CD4-positive, alpha-beta memory T cell (primary cell): Measurements from ENCODE around the gene SHLD1. TPM values are rescaled to one million over a fixed set of nuclear protein-coding genes. Genes with fewer than 3 reads are reported as not detected.
A peak's percentile ranks its signal among the peaks of the same experiment; 100 is the strongest.
"Not testable (repeated sequence)": the region's sequence is repeated elsewhere in the genome, so short reads cannot be mapped to it uniquely, and the experiment has no call there.

ENCODE experiments used
- CTCF ChIA-PET: fragments of 350-600 bp; sonication (Branson Sonifier 250); formaldehyde crosslinking; loops from one replicate; lab custom pipeline; 2021; ENCODE audit warnings: inconsistent platforms; ENCODE audit not compliant: partially characterized antibody; lab: Charles Lee
- POLR2A ChIA-PET: fragments of 350-600 bp; sonication (Branson Sonifier 250); formaldehyde crosslinking; loops from one replicate; lab custom pipeline; 2021; ENCODE audit not compliant: partially characterized antibody; lab: Charles Lee
- DNase-seq, 5 donors: peaks; one replicate each; pipeline versions ENCODE4 v3.0.0 to v3.0.0-alpha.2; 2020 to 2022; ENCODE audit warnings: mixed read lengths in 1 of 5
- H3K27ac ChIP-seq: one replicate; pipeline ENCODE4 v1.7.0; 2013; ENCODE audit warnings: low read depth, low read length
- H3K27me3 ChIP-seq: 2 replicates; pipeline ENCODE4 v1.7.0; 2013; ENCODE audit warnings: mild to moderate bottlenecking, low read length, moderate library complexity; ENCODE audit not compliant: insufficient read depth
- H3K36me3 ChIP-seq: 2 replicates; pipeline ENCODE4 v1.7.0; 2013; ENCODE audit warnings: mild to moderate bottlenecking, low read length, moderate library complexity; ENCODE audit not compliant: insufficient read depth
- H3K4me1 ChIP-seq: 2 replicates; pipeline ENCODE4 v1.7.0; 2013; ENCODE audit warnings: mild to moderate bottlenecking, low read length, moderate library complexity; ENCODE audit not compliant: insufficient read depth
- H3K4me3 ChIP-seq, 2 donors: one replicate each; pipeline ENCODE4 v1.7.0; 2013; ENCODE audit warnings: low read length in 2 of 2, mild to moderate bottlenecking in 1 of 2
- H3K9me3 ChIP-seq, 2 donors: one replicate each; pipeline ENCODE4 v1.7.0; 2013; ENCODE audit warnings: low read length in 2 of 2, control low read depth in 1 of 2; ENCODE audit not compliant: control insufficient read depth in 1 of 2
- H3K27ac Mint-ChIP-seq, 7 donors: one replicate each; pipeline ENCODE4 v1.8.0; 2020 to 2021; ENCODE audit warnings: mixed read lengths in 7 of 7, mild to moderate bottlenecking in 6 of 7, inconsistent platforms in 3 of 7, moderate library complexity in 3 of 7
- H3K27me3 Mint-ChIP-seq, 2 donors: one replicate each; pipeline ENCODE4 v1.8.0; 2020 to 2021; ENCODE audit warnings: mixed read lengths in 2 of 2
- H3K36me3 Mint-ChIP-seq, 2 donors: one replicate each; pipeline ENCODE4 v1.8.0; 2020 to 2021; ENCODE audit warnings: mixed read lengths in 2 of 2, inconsistent platforms in 1 of 2, mild to moderate bottlenecking in 1 of 2
- H3K4me1 Mint-ChIP-seq, 4 donors: one replicate each; pipeline ENCODE4 v1.8.0; 2020 to 2021; ENCODE audit warnings: mixed read lengths in 4 of 4, mild to moderate bottlenecking in 1 of 4
- H3K4me3 Mint-ChIP-seq, 8 donors: one replicate each; pipeline ENCODE4 v1.8.0; 2020 to 2021; ENCODE audit warnings: mixed read lengths in 8 of 8, mild to moderate bottlenecking in 7 of 8, moderate library complexity in 6 of 8, inconsistent platforms in 3 of 8
- H3K9me3 Mint-ChIP-seq, 8 donors: one replicate each; pipeline ENCODE4 v1.8.0; 2020 to 2021; ENCODE audit warnings: mixed read lengths in 8 of 8, mild to moderate bottlenecking in 5 of 8, inconsistent platforms in 3 of 8, moderate library complexity in 1 of 8
- intact Hi-C: fragments of 100-400 bp; cut with micrococcal nuclease; formaldehyde crosslinking; loops from one replicate; pipeline ENCODE4 v1.15.1; 2023
- polyA plus RNA-seq, 2 donors: library from polyadenylated mRNA; unstranded; fragments of 300-500 nt; fragmentation: Illumina TruSeq; gene quantifications; one replicate each; pipeline ENCODE4 v1.2.3, GENCODE V29; 2021
- total RNA-seq, 2 experiments: library from RNA; stranded (reverse); gene quantifications; one replicate each; pipeline ENCODE4 v1.2.3, GENCODE V29; 2021

SHLD1 gene
- total and polyA plus RNA-seq, 4 experiments from 2014 or later = 13.6 to 22.0 (median 18.2) TPM

GRCh38 chr20:5721356-5721755 lies 28.8 kb upstream of the SHLD1 start:
- H3K9me3 Mint-ChIP-seq, H3K27ac Mint-ChIP-seq: not testable (repeated sequence)
- CTCF ChIA-PET = interaction anchor here (1.1 kb wide), 1 partner anchor 10 kb away, joined by 3 read pairs; no protein-coding TSS in a partner anchor

GRCh38 chr20:5722927-5723326 lies 27.3 kb upstream of the SHLD1 start:
- Mint-ChIP-seq H3K4me1 (peaks cover 7 to 14% (median 11%) of the 10 kb centered on the region in 4 donors), H3K27me3 (no peaks in the 10 kb centered on the region), H3K9me3 (peaks cover 0 to 7% (median 0%) of the 10 kb centered on the region in 8 donors), H3K27ac (no peak overlapping the region), H3K36me3 (no peaks in the 10 kb centered on the region), H3K4me3 (no peak overlapping the region)
- Histone ChIP-seq H3K4me3 (no peak overlapping the region), H3K36me3 (no peaks in the 10 kb centered on the region), H3K27me3 (no peaks in the 10 kb centered on the region), H3K4me1 (peaks cover 9% of the 10 kb centered on the region), H3K9me3 (no peaks in the 10 kb centered on the region), H3K27ac (no peak overlapping the region)
- ChIA-PET POLR2A (interaction anchor here (0.7 kb wide), 1 partner anchor 184 kb away, joined by 3 read pairs; no protein-coding TSS in a partner anchor), CTCF (no interaction called here)
- no peak for DNase-seq
- intact Hi-C loops = no loop called here

More at GRCh38 chr20:5721356-5721755, 28.8 kb upstream of the SHLD1 start:
- POLR2A ChIA-PET = interaction anchor here (1.2 kb wide), 1 partner anchor 15 kb away, joined by 3 read pairs; no protein-coding TSS in a partner anchor
- H3K27me3 Mint-ChIP-seq, H3K27ac ChIP-seq, H3K4me3 ChIP-seq, H3K4me3 Mint-ChIP-seq, H3K36me3 ChIP-seq, H3K27me3 ChIP-seq, H3K36me3 Mint-ChIP-seq, DNase-seq, H3K9me3 ChIP-seq, intact Hi-C loops: not testable (repeated sequence)
- H3K4me1 Mint-ChIP-seq = peaks cover 7 to 17% (median 14%) of the 10 kb centered on the region in 4 donors
- peaks cover 11% of the 10 kb centered on the region for H3K4me1 ChIP-seq

- H3K4me1 Mint-ChIP-seq, H3K27ac Mint-ChIP-seq, DNase-seq, H3K4me3 ChIP-seq, H3K4me3 Mint-ChIP-seq, H3K9me3 ChIP-seq, H3K36me3 ChIP-seq, H3K27me3 Mint-ChIP-seq, intact Hi-C loops, H3K27me3 ChIP-seq, H3K36me3 Mint-ChIP-seq, H3K27ac ChIP-seq, H3K4me1 ChIP-seq, H3K9me3 Mint-ChIP-seq: not testable (repeated sequence)
- ChIA-PET POLR2A (interaction anchor here (1.7 kb wide), 1 partner anchor 11 kb away, joined by 3 read pairs; no protein-coding TSS in a partner anchor), CTCF (interaction anchor here (0.6 to 0.7 kb wide), 3 partner anchors 27 to 242 kb away, joined by 3 read pairs; no protein-coding TSS in a partner anchor)
These were observed 25.1 kb upstream of the SHLD1 start for GRCh38 chr20:5725183-5725463.

- DNase-seq = no peak
- Histone ChIP-seq H3K36me3 (no peaks in the 10 kb centered on the region), H3K4me3 (no peak overlapping the region), H3K27ac (no peak overlapping the region), H3K27me3 (no peaks in the 10 kb centered on the region), H3K4me1 (peaks cover 5% of the 10 kb centered on the region), H3K9me3 (no peaks in the 10 kb centered on the region)
- Mint-ChIP-seq H3K4me3 (no peak overlapping the region), H3K36me3 (no peaks in the 10 kb centered on the region), H3K9me3 (peaks cover 0 to 7% (median 0%) of the 10 kb centered on the region in 8 donors), H3K27ac (peak overlapping the region in 1 of 7 donors; percentile 1), H3K27me3 (no peaks in the 10 kb centered on the region), H3K4me1 (peaks cover 0 to 5% (median 3%) of the 10 kb centered on the region in 4 donors)
- ChIA-PET CTCF (no interaction called here), POLR2A (no interaction called here)
- intact Hi-C loops = no loop called here
These were observed 23.1 kb upstream of the SHLD1 start for GRCh38 chr20:5727018-5727515.

- Histone ChIP-seq H3K27me3 (no peaks in the 10 kb centered on the region), H3K4me1 (peaks cover 5% of the 10 kb centered on the region), H3K27ac (no peak overlapping the region), H3K9me3 (no peaks in the 10 kb centered on the region), H3K36me3 (no peaks in the 10 kb centered on the region), H3K4me3 (no peak overlapping the region)
- ChIA-PET CTCF (no interaction called here), POLR2A (no interaction called here)
- no peak for DNase-seq
- Mint-ChIP-seq H3K4me3 (no peak overlapping the region), H3K9me3 (peaks cover 0 to 7% (median 0%) of the 10 kb centered on the region in 8 donors), H3K36me3 (no peaks in the 10 kb centered on the region), H3K4me1 (peaks cover 5 to 10% (median 5%) of the 10 kb centered on the region in 4 donors), H3K27me3 (no peaks in the 10 kb centered on the region), H3K27ac (no peak overlapping the region)
- intact Hi-C loops = no loop called here
These were observed 20.9 kb upstream of the SHLD1 start for GRCh38 chr20:5729348-5729747.

- Histone ChIP-seq H3K36me3 (no peaks in the 10 kb centered on the region), H3K4me1 (no peaks in the 10 kb centered on the region), H3K4me3 (no peak overlapping the region), H3K9me3 (no peaks in the 10 kb centered on the region), H3K27me3 (no peaks in the 10 kb centered on the region), H3K27ac (no peak overlapping the region)
- intact Hi-C loops = no loop called here
- Mint-ChIP-seq H3K4me1 (peaks cover 2 to 8% (median 5%) of the 10 kb centered on the region in 4 donors), H3K27ac (no peak overlapping the region), H3K27me3 (no peaks in the 10 kb centered on the region), H3K9me3 (peaks cover 0 to 7% (median 0%) of the 10 kb centered on the region in 8 donors), H3K4me3 (no peak overlapping the region), H3K36me3 (no peaks in the 10 kb centered on the region)
- ChIA-PET CTCF (interaction anchor here (1.3 to 1.5 kb wide), 2 partner anchors 17 to 37 kb away, joined by 3 to 4 read pairs; no protein-coding TSS in a partner anchor), POLR2A (interaction anchor here (1.2 kb wide), 1 partner anchor 20 kb away, joined by 4 read pairs; the partner anchor contains the start of gene SHLD1)
- no peak for DNase-seq
These were observed 20.1 kb upstream of the SHLD1 start for GRCh38 chr20:5730131-5730530.

- Histone ChIP-seq H3K9me3 (no peaks in the 10 kb centered on the region), H3K4me1 (peaks cover 12% of the 10 kb centered on the region), H3K27ac (no peak overlapping the region), H3K36me3 (no peaks in the 10 kb centered on the region), H3K4me3 (no peak overlapping the region), H3K27me3 (no peaks in the 10 kb centered on the region)
- no peak overlapping the region for H3K4me3 Mint-ChIP-seq
- H3K4me1 Mint-ChIP-seq = peaks cover 9 to 22% (median 16%) of the 10 kb centered on the region in 4 donors
- ChIA-PET CTCF (interaction anchor here (0.6 kb wide), 1 partner anchor 79 kb away, joined by 3 read pairs; no protein-coding TSS in a partner anchor), POLR2A (no interaction called here)
- no peaks in the 10 kb centered on the region for H3K36me3 Mint-ChIP-seq
- H3K27ac Mint-ChIP-seq = peak overlapping the region in 6 of 7 donors; percentile 17 to 76 (median 58)
- DNase-seq = no peak
- H3K27me3 Mint-ChIP-seq = no peaks in the 10 kb centered on the region
- intact Hi-C loops = no loop called here
- H3K9me3 Mint-ChIP-seq = peaks cover 0 to 5% (median 0%) of the 10 kb centered on the region in 8 donors
These were observed 18.3 kb upstream of the SHLD1 start for GRCh38 chr20:5731753-5732366.
